ENCODE data around the gene LINGO3.

LINGO3 gene

GRCh38 chr19:2280633-2281264, 27.2 kb downstream of the LINGO3 start:
- in situ Hi-C loops (cut with HindIII; ENCODE audit: low sequenced_read_pairs): no loop called here
- no peak for TF ChIP-seq CTCF (IDR thresholded peaks at IDR 0.05; ENCODE audit: low read depth, low read length, missing control alignments)
- DNase-seq (ENCODE audit: low read depth): no peak
- no peak overlapping the region for H3K4me3 ChIP-seq (ENCODE audit: low read depth, low read length)

GRCh38 chr19:2278459-2279158, 29.3 kb downstream of the LINGO3 start:
- H3K4me3 ChIP-seq (ENCODE audit: low read depth, low read length): no peak overlapping the region
- TF ChIP-seq CTCF (IDR thresholded peaks at IDR 0.05; ENCODE audit: low read depth, low read length, missing control alignments): no peak
- no peak for DNase-seq (ENCODE audit: low read depth)
- in situ Hi-C loops (cut with HindIII; ENCODE audit: low sequenced_read_pairs): no loop called here

GRCh38 chr19:2277138-2277537, 30.8 kb downstream of the LINGO3 start:
- DNase-seq (ENCODE audit: low read depth): no peak
- no peak for TF ChIP-seq CTCF (IDR thresholded peaks at IDR 0.05; ENCODE audit: low read depth, low read length, missing control alignments)
- no peak overlapping the region for H3K4me3 ChIP-seq (ENCODE audit: low read depth, low read length)
- in situ Hi-C loops (cut with HindIII; ENCODE audit: low sequenced_read_pairs): no loop called here

GRCh38 chr19:2276429-2276986, 31.4 kb downstream of the LINGO3 start:
- in situ Hi-C loops (cut with HindIII; ENCODE audit: low sequenced_read_pairs): no loop called here
- no peak for DNase-seq (ENCODE audit: low read depth)

GRCh38 chr19:2275588-2276428, 32.1 kb downstream of the LINGO3 start:
- H3K4me3 ChIP-seq (ENCODE audit: low read depth, low read length): no peak overlapping the region
- in situ Hi-C loops (cut with HindIII; ENCODE audit: low sequenced_read_pairs): no loop called here
- no peak for TF ChIP-seq CTCF (IDR thresholded peaks at IDR 0.05; ENCODE audit: low read depth, low read length, missing control alignments)
- no peak for DNase-seq (ENCODE audit: low read depth)

More at GRCh38 chr19:2276429-2276986, 31.4 kb downstream of the LINGO3 start:
- no peak overlapping the region for H3K4me3 ChIP-seq (ENCODE audit: low read depth, low read length)
- TF ChIP-seq CTCF (IDR thresholded peaks at IDR 0.05; ENCODE audit: low read depth, low read length, missing control alignments): no peak

GRCh38 chr19:2274931-2275535, 32.9 kb downstream of the LINGO3 start:
- in situ Hi-C loops (cut with HindIII; ENCODE audit: low sequenced_read_pairs): no loop called here
- peak; percentile 44 for DNase-seq (ENCODE audit: low read depth)
- H3K4me3 ChIP-seq (ENCODE audit: low read depth, low read length): no peak overlapping the region
- peak; percentile 71 for TF ChIP-seq CTCF (IDR thresholded peaks at IDR 0.05; ENCODE audit: low read depth, low read length, missing control alignments)

Measured in astrocyte of the cerebellum (primary cell).